Stimulated activated naive CD4-positive, alpha-beta T cell treated with Interleukin-2 at 50 U/mL for 16 hours (primary cell): Measurements from ENCODE around the gene GPATCH1.
"Not testable (repeated sequence)": the region's sequence is repeated elsewhere in the genome, so short reads cannot be mapped to it uniquely, and the experiment has no call there.

Experiments used
- DNase-seq: peaks from one replicate; lab custom pipeline; 2025; lab: John Stamatoyannopoulos, UW

The GPATCH1 gene

DNA sequence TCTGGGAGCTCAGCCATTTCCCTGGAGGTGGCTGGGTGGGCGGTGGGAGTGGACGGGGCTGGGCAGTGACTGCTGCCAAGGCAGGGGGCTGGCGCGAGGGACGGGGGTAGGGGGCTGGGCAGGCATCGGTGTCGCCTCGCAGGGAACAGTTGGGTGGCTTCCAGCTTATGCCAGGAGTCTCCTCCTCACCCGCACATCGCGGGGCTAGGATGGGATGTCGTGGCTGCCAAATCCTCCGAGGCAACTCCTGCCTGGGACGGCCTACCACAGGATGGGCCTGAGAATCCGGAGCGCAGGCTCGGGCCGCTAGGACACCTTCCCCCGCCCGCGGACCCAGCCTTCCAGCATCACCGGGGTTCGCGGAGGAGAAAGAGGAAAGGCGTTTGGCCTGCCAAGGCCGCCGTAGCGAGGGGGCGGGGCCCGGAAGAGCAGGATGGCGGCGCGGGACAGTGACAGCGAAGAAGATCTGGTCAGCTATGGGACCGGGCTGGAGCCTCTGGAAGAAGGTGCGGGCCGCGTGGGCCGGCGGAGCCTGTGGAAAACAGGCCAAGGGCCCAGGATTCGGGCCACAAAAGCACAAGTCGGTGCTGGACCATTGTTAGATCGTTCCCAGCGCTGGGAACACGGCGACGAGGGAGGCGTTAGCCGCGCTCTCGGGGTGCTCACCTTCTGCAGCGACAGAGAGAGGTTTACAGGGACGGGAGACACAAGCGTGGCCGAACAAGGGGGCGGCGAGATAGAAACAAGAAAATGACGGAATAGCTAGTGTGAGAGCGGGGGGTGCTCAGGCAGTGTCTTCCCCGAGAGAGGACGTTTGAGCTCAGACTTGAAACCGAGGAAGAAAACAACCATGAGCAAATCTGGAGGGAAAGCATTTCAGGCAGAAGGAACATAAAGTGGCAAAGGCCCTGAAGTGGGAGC lies at the start of gene GPATCH1:
Gene GPATCH1, plus strand, starts transcription at position 421 of the 921 bp plus-strand sequence. Its CDS starts 13 bp downstream, at position 434.
- DNase-seq, result peak; percentile 85

GRCh38 chr19:33032218-33032781 lies 48.7 kb upstream of the GPATCH1 start:
- no peak for DNase-seq

DNA sequence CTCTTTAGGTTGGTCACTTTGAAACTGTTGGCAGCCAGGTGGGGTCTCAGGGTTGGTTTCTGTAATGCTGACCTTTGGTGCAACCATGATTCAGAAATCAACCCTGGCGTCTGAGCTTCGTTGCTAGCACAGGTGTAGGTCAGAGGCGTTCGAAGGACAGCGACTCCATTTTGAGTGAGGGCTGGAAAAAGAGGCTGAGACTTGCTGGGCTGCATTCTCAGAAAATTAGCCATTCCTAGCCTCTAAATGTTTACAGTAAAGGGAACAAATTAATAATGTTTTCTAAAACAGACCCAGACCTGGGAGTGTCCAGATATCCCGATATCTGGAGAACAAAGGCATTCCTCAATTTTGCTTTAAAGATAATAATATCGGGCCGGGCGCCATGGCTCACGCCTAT lies 45.5 kb upstream of the GPATCH1 start:
- DNase-seq, result no peak

GRCh38 chr19:33036370-33037167 lies 44.4 kb upstream of the GPATCH1 start:
- not testable (repeated sequence) for DNase-seq

DNA sequence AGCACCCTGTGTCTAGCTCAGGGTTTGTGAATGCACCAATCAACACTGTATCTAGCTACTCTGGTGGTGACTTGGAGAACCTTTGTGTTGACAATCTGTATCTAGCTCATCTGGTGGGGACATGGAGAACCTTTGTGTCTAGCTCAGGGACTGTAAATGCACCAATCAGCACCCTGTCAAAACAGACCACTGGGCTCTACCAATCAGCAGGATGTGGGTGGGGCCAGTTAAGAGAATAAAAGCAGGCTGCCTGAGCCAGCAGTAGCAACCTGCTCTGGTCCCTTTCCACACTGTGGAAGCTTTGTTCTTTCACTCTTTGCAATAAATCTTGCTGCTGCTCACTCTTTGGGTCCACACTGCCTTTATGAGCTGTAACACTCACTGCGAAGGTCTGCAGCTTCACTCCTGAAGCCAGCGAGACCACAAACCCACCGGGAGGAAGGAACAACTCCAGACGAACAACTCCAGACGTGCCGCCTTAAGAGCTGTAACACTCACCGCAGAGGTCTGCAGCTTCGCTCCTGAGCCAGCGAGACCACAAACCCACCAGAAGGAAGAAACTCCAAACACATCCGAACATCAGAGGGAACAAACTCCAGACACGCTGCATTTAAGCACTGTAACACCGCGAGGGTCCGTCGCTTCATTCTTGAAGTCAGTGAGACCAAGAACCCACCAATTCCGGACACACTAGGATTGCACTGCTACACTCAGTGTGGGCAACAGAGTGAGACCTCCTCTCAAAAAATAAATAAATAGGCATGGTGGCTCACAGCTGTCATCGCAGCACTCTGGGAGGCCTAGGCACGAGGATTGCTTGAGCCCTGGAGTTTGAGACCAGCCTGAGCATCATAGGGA lies 43.6 kb upstream of the GPATCH1 start:
- DNase-seq, result not testable (repeated sequence)

- no peak for DNase-seq
These were observed 41.8 kb upstream of the GPATCH1 start for GRCh38 chr19:33039108-33039599.

- DNase-seq, result no peak
These were observed 41.2 kb upstream of the GPATCH1 start for GRCh38 chr19:33039815-33040214.

- no peak for DNase-seq
These were observed 39.8 kb upstream of the GPATCH1 start for GRCh38 chr19:33040994-33041827.

- DNase-seq, result not testable (repeated sequence)
These were observed 39.2 kb upstream of the GPATCH1 start for GRCh38 chr19:33041828-33042160.

DNA sequence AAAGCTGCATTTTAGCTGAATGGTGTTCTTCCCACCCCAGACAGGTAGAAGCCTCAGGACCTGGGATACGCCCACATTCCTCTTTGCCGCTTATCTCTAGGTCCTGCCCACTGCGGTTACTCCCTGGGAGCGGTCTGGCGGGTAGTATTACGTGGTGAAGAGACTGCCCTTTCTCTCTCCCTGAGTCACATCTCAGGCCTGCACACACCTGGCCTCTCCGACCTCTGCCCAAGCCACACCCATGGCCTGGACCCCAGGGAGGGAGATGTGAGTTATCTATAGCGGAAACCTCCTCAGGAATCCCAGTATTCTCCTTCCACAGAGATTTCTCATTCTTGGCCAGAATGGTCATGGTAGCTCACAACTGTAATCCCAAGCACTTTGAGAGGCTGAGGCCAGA lies 33.6 kb upstream of the GPATCH1 start:
- DNase-seq, result no peak

GRCh38 chr19:33048806-33049676 lies 31.9 kb upstream of the GPATCH1 start:
- DNase-seq, result no peak

- DNase-seq, result no peak
These were observed 30.9 kb upstream of the GPATCH1 start for GRCh38 chr19:33050110-33050509.

DNA sequence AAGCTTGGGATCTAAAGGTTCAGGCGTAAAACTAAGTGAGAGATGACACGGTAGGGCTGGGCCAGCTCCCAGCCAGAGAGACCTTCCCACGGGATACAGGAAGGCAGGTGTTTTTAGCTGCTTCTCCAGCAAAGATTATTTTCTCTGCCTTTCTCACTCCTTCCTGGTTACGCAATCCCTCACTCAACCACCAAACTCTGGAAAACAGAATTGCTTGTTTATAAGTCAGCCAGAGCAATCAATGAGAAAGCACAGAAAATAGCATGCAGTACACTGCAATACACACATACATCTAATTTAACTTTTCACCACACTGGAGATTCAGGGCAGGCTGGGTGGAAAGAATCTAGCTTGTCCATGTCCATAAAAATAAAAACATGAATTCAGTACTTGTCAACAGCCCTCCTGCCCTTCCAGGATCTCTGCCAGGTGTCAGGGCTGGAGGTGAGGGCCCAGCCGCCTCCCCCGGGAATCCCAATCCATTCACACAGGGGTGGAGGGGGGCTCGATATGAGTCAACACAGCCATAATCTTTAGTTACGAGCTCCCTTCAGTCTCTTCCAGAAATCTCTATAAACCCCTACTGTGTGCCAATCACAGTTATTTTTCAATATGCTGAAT lies 28.5 kb upstream of the GPATCH1 start:
- DNase-seq, result no peak

- DNase-seq, result no peak
These were observed 26.4 kb upstream of the GPATCH1 start for GRCh38 chr19:33054623-33055022.

- no peak for DNase-seq
These were observed 25.3 kb upstream of the GPATCH1 start for GRCh38 chr19:33055718-33056117.

GRCh38 chr19:33060586-33060985 lies 20.4 kb upstream of the GPATCH1 start:
- DNase-seq, result no peak

DNA sequence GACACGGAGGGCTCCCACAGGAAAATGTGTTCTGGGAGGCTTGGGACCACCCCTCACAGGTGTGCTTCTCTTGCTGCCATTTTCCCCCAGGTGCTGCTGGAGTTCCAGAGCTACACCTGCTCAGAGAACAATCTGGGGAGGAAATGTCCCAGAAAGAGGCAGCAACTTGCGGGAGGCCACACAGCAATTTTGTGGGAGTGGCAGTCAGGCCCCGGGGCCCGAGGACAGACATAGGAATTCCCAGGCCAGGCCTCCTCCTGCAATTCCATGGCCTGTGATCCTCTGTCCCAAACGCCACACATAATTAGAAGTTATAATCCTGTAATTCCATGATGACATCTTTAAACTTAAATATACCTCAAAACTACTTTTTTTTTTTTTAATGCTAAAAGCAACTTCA lies 18.1 kb upstream of the GPATCH1 start:
- no peak for DNase-seq

- DNase-seq, result no peak
These were observed 17.6 kb upstream of the GPATCH1 start for GRCh38 chr19:33063356-33063752.

DNA sequence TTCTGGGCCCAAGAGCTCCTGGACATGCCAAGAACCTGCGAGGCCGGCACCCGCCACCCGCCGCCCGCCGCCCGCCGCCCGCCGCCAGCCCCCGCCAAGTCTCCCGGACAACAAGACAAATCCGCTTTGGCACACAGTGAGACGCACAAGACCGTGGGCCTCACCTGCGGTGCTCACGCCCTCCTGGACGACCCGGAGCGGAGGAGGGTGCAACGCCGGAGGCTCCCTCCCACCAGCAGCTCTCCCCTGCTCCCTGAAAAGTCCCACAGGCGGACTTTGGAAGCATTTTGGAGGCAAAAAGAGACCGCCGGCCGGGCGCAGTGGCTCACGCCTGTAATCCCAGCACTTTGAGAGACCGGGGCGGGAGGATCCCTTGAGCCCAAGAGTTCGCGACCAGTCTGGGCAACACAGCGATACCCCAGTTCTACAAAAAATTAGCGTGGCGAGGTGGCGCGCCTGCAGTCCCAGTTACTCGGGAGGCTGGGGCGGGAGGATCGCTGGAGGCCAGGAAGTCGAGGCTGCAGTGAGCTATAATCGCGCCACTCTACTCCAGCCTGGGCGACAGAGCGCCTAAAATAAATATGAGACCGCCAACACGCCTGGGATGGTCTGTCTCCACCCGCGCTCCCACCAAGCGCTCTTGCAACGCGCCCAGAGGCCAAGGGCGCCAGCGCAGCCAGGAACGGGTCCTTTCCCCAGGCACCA lies 17.1 kb upstream of the GPATCH1 start:
- DNase-seq, result no peak
